Measurements from ENCODE around the gene ITPR3. TPM values are rescaled to one million over a fixed set of nuclear protein-coding genes. Genes with fewer than 3 reads are reported as not detected.

The ITPR3 gene
- total and polyA plus RNA-seq, 4 donors, result 36.7 to 89.5 (median 44.4) TPM

DNA sequence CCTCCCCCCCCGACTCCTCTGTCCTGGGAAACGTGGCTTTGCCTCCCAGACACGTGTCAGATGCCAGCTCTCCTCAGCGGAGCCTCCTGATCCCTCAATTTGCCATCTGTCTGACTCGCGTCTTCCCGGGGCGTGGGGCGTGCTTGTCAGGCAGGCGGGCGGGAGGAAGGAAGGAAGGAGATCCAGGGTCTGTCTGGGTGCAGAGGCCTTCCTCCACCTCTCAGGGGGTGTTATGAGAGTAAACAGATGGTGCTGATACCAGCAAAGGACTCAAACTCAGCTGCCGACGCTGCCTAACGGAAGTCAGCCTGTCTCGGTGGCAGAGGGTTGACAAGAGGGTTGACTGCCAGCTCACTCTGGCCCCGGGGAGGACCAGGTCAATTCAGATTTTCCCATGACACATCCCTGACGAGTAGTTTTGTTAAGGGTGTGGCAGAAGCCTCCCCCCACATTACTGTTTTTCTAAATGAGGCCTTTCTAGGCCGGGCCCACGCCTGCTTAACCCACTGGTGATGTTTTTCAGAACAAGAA is 73.3 kb downstream of the ITPR3 start:
- no peaks in the 10 kb centered on the region for H3K27me3 ChIP-seq (ENCODE audit: control insufficient read depth in 3 of 3, insufficient read depth in 3 of 3, low read length in 2 of 3)
- ATAC-seq (ENCODE audit: insufficient read depth, low FRiP score), result no peak
- H3K9me3 ChIP-seq (ENCODE audit: control insufficient read depth in 4 of 4, insufficient read depth in 3 of 4, low read length in 3 of 4), result no peaks in the 10 kb centered on the region
- 28 to 37% methylated on average over 19 of the region's 19 CpGs for WGBS, 2 donors
- no peak for DNase-seq
- peak overlapping the region; percentile 63 to 70 for H3K27ac ChIP-seq (ENCODE audit: low read depth in 1 of 2, low read length in 1 of 2)
- TF ChIP-seq, protein P1, sequence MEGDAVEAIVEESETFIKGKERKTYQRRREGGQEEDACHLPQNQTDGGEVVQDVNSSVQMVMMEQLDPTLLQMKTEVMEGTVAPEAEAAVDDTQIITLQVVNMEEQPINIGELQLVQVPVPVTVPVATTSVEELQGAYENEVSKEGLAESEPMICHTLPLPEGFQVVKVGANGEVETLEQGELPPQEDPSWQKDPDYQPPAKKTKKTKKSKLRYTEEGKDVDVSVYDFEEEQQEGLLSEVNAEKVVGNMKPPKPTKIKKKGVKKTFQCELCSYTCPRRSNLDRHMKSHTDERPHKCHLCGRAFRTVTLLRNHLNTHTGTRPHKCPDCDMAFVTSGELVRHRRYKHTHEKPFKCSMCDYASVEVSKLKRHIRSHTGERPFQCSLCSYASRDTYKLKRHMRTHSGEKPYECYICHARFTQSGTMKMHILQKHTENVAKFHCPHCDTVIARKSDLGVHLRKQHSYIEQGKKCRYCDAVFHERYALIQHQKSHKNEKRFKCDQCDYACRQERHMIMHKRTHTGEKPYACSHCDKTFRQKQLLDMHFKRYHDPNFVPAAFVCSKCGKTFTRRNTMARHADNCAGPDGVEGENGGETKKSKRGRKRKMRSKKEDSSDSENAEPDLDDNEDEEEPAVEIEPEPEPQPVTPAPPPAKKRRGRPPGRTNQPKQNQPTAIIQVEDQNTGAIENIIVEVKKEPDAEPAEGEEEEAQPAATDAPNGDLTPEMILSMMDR (IDR thresholded peaks at IDR 0.05; ENCODE audit: control extremely low read depth, extremely low read depth), result no peak
- H3K4me1 ChIP-seq (ENCODE audit: control insufficient read depth in 5 of 5, insufficient read depth in 5 of 5, low read length in 5 of 5), result peaks cover 22 to 57% (median 28%) of the 10 kb centered on the region in 5 donors
- peaks cover 0 to 57% (median 20%) of the 10 kb centered on the region in 4 donors for H3K36me3 ChIP-seq (ENCODE audit: control insufficient read depth in 4 of 4, insufficient read depth in 4 of 4, low read length in 4 of 4)
- H3K9ac ChIP-seq (ENCODE audit: insufficient read depth in 1 of 2, low read length in 2 of 2), result no peak overlapping the region
- no peak overlapping the region for H3K4me3 ChIP-seq

DNA sequence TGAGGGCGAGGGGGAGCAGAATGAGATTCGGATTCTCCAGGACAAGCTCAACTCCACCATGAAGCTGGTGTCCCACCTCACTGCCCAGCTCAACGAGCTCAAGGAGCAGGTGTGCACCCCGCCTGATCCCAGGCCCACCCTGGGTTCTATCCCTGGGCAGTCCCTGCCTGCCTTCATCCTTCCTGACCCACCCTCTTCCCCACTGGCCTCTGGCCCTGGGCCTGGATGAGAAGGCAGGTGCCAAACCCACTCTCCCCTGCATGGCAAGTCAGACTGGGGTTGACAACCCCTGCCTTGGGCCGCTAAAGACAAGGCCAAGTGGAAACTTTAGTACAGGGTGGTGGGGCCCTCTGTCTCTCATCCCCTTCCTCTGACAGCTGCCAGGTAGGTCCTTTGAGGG is 73.9 kb downstream of the ITPR3 start:
- no peak overlapping the region for H3K4me3 ChIP-seq
- peak overlapping the region; percentile 63 to 70 for H3K27ac ChIP-seq (ENCODE audit: low read depth in 1 of 2, low read length in 1 of 2)
- ATAC-seq (ENCODE audit: insufficient read depth, low FRiP score) (no peak), DNase-seq (no peak)
- H3K9ac ChIP-seq (ENCODE audit: insufficient read depth in 1 of 2, low read length in 2 of 2), result no peak overlapping the region
- peaks cover 0 to 57% (median 20%) of the 10 kb centered on the region in 4 donors for H3K36me3 ChIP-seq (ENCODE audit: control insufficient read depth in 4 of 4, insufficient read depth in 4 of 4, low read length in 4 of 4)
- WGBS, 2 donors, result 71% methylated on average over 5 of the region's 5 CpGs
- H3K4me1 ChIP-seq (ENCODE audit: control insufficient read depth in 5 of 5, insufficient read depth in 5 of 5, low read length in 5 of 5), result peaks cover 22 to 57% (median 28%) of the 10 kb centered on the region in 5 donors
- no peaks in the 10 kb centered on the region for H3K9me3 ChIP-seq (ENCODE audit: control insufficient read depth in 4 of 4, insufficient read depth in 3 of 4, low read length in 3 of 4)
- TF ChIP-seq, protein P1 (IDR thresholded peaks at IDR 0.05; ENCODE audit: control extremely low read depth, extremely low read depth), result no peak
- no peaks in the 10 kb centered on the region for H3K27me3 ChIP-seq (ENCODE audit: control insufficient read depth in 3 of 3, insufficient read depth in 3 of 3, low read length in 2 of 3)

DNA sequence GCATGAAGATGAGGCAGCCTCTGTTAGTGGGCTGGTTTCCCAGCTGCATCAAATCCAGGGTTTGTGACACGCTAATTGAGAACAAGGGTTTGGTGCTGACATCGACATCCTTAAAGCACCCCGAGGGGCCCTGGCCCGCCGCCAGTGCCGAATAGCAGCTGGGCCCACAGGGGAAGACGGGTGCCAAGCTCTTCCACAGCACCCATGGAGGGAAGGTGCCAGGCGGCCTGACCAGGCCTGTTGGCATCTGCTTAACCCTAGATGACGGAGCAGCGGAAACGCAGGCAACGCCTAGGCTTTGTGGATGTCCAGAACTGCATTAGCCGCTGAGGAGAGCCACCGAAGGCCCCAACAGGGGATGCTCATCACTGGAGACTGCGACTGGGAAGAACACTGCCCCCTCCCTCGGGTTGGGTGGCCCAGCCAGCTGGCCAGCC is 74.3 kb downstream of the ITPR3 start:
- H3K4me1 ChIP-seq (ENCODE audit: control insufficient read depth in 5 of 5, insufficient read depth in 5 of 5, low read length in 5 of 5), result peaks cover 22 to 57% (median 28%) of the 10 kb centered on the region in 5 donors
- DNase-seq (peak in 1 of 3 donors; percentile 26), ATAC-seq (ENCODE audit: insufficient read depth, low FRiP score) (no peak)
- TF ChIP-seq, protein P1 (IDR thresholded peaks at IDR 0.05; ENCODE audit: control extremely low read depth, extremely low read depth), result no peak
- H3K27ac ChIP-seq (ENCODE audit: low read depth in 1 of 2, low read length in 1 of 2), result peak overlapping the region; percentile 63 to 70
- H3K27me3 ChIP-seq (ENCODE audit: control insufficient read depth in 3 of 3, insufficient read depth in 3 of 3, low read length in 2 of 3), result no peaks in the 10 kb centered on the region
- H3K4me3 ChIP-seq, result no peak overlapping the region
- H3K9me3 ChIP-seq (ENCODE audit: control insufficient read depth in 4 of 4, insufficient read depth in 3 of 4, low read length in 3 of 4), result no peaks in the 10 kb centered on the region
- peaks cover 0 to 54% (median 19%) of the 10 kb centered on the region in 4 donors for H3K36me3 ChIP-seq (ENCODE audit: control insufficient read depth in 4 of 4, insufficient read depth in 4 of 4, low read length in 4 of 4)
- 83 to 87% methylated on average over 16 of the region's 16 CpGs for WGBS, 2 donors
- H3K9ac ChIP-seq (ENCODE audit: insufficient read depth in 1 of 2, low read length in 2 of 2), result no peak overlapping the region

DNA sequence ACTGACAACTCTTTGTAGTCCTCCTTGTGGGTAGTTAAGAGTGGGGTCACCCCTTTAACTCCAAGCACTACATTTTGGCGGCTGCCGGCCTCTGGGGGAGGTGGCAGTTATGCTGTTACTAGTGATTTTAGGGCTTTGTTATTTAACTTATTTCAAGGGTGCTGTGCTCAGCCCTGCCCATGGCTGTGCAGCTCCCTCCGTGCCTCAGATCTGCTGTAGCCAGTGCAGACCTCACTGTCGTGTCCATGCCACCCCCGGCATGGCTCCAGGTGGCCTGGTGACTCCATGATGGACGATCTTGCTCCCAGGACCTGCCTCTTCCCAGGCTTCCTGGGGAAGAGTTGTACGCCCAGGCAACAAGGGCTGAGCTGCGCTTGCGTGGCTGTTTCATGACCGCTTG is 75.0 kb downstream of the ITPR3 start:
- H3K36me3 ChIP-seq (ENCODE audit: control insufficient read depth in 4 of 4, insufficient read depth in 4 of 4, low read length in 4 of 4), result peaks cover 0 to 48% (median 20%) of the 10 kb centered on the region in 4 donors
- H3K4me3 ChIP-seq, result no peak overlapping the region

More for the DNA sequence above, 75.0 kb downstream of the ITPR3 start:
- H3K9me3 ChIP-seq (ENCODE audit: control insufficient read depth in 4 of 4, insufficient read depth in 3 of 4, low read length in 3 of 4), result no peaks in the 10 kb centered on the region
- 79 to 84% methylated on average over 10 of the region's 10 CpGs for WGBS, 2 donors
- H3K27me3 ChIP-seq (ENCODE audit: control insufficient read depth in 3 of 3, insufficient read depth in 3 of 3, low read length in 2 of 3), result no peaks in the 10 kb centered on the region
- H3K4me1 ChIP-seq (ENCODE audit: control insufficient read depth in 5 of 5, insufficient read depth in 5 of 5, low read length in 5 of 5), result peaks cover 22 to 57% (median 28%) of the 10 kb centered on the region in 5 donors
- TF ChIP-seq, protein P1 (IDR thresholded peaks at IDR 0.05; ENCODE audit: control extremely low read depth, extremely low read depth), result no peak
- DNase-seq, result no peak
- peak overlapping the region; percentile 43 to 44 for H3K27ac ChIP-seq (ENCODE audit: low read depth in 1 of 2, low read length in 1 of 2)
- ATAC-seq (ENCODE audit: insufficient read depth, low FRiP score), result no peak
- no peak overlapping the region for H3K9ac ChIP-seq (ENCODE audit: insufficient read depth in 1 of 2, low read length in 2 of 2)
